IMR-90 (cell line): ENCODE measurements around the gene CUX1. TPM values are rescaled to one million over a fixed set of nuclear protein-coding genes. Genes with fewer than 3 reads are reported as not detected.

ENCODE experiments used
- ATAC-seq: fragments of 200-7000 bp; cut with Tn5 transposase; 2 replicates; pipeline ENCODE4 v1.9.1; 2020; ENCODE audit warnings: low read depth, mild to moderate bottlenecking, moderate library complexity
- BruUV-seq: library from RNA; stranded (reverse); fragments of 400-500 nt; replicated peaks from 2 replicates; lab custom pipeline; 2021; lab: Mats Ljungman, UMichigan
- CTCF ChIA-PET: fragments of 300-600 bp; formaldehyde crosslinking; extraction: SDS; loops from one replicate; lab custom pipeline; 2021; ENCODE audit warnings: antibody characterized with exemption; lab: Yijun Ruan, JAX
- POLR2A ChIA-PET: fragments of 300-600 bp; sonication (Branson Sonifier 250); formaldehyde crosslinking; loops from one replicate; lab custom pipeline; 2022; ENCODE audit warnings: antibody characterized with exemption; ENCODE audit not compliant: unreplicated experiment; lab: Charles Lee
- DNase-seq: peaks from one replicate; pipeline ENCODE4 v3.0.0; 2013
- H2AFZ ChIP-seq: replicated peaks from 2 replicates; pipeline ENCODE3; 2013; ENCODE audit warnings: low read length, mild to moderate bottlenecking; ENCODE audit not compliant: poor library complexity
- H2AK5ac ChIP-seq: 2 replicates; pipeline ENCODE4 v1.6.1; 2013; ENCODE audit warnings: low read depth, low read length, inconsistent platforms
- H2AK9ac ChIP-seq: replicated peaks from 2 replicates; pipeline ENCODE3; 2013; ENCODE audit warnings: mild to moderate bottlenecking, low read depth, low read length, moderate library complexity; ENCODE audit not compliant: poor library complexity
- H2BK120ac ChIP-seq: 2 replicates; pipeline ENCODE4 v1.6.1; 2013; ENCODE audit warnings: low read depth, low read length, inconsistent platforms
- H2BK15ac ChIP-seq: 3 replicates; pipeline ENCODE4 v1.6.1; 2013; ENCODE audit warnings: low read depth, low read length, inconsistent platforms
- H2BK20ac ChIP-seq: 2 replicates; pipeline ENCODE4 v1.6.1; 2013; ENCODE audit warnings: low read depth, mild to moderate bottlenecking, inconsistent platforms, low read length, moderate library complexity
- H2BK5ac ChIP-seq: 2 replicates; pipeline ENCODE4 v1.6.1; 2013; ENCODE audit warnings: mild to moderate bottlenecking, low read depth, low read length, inconsistent platforms; ENCODE audit not compliant: poor library complexity, severe bottlenecking
- H3K14ac ChIP-seq: replicated peaks from 2 replicates; pipeline ENCODE4 v1.6.1; 2013; ENCODE audit warnings: low read depth, low read length, inconsistent platforms
- H3K18ac ChIP-seq: 2 replicates; pipeline ENCODE4 v1.6.1; 2013; ENCODE audit warnings: low read depth, low read length, control low read depth
- H3K23ac ChIP-seq: 2 replicates; pipeline ENCODE4 v1.6.1; 2013; ENCODE audit warnings: low read depth, low read length, inconsistent platforms
- H3K27ac ChIP-seq: 2 replicates; pipeline ENCODE4 v1.5.1; 2013; ENCODE audit warnings: mild to moderate bottlenecking, control low read depth, low read length; ENCODE audit not compliant: insufficient read depth
- H3K27me3 ChIP-seq: 2 replicates; pipeline ENCODE4 v1.6.1; 2013; ENCODE audit warnings: low read length; ENCODE audit not compliant: control insufficient read depth, insufficient read depth
- H3K36me3 ChIP-seq: 2 replicates; pipeline ENCODE4 v1.6.1; 2013; ENCODE audit warnings: low read length, mixed read lengths; ENCODE audit not compliant: control insufficient read depth, insufficient read depth
- H3K4ac ChIP-seq: 2 replicates; pipeline ENCODE4 v1.6.1; 2013; ENCODE audit warnings: low read depth, low read length, inconsistent platforms
- H3K4me1 ChIP-seq: 2 replicates; pipeline ENCODE4 v1.6.1; 2013; ENCODE audit warnings: low read length, mixed read lengths; ENCODE audit not compliant: control insufficient read depth, insufficient read depth
- H3K4me2 ChIP-seq: 2 replicates; pipeline ENCODE4 v1.6.1; 2013; ENCODE audit warnings: low read depth, mild to moderate bottlenecking, control low read depth, low read length, moderate library complexity
- H3K4me3 ChIP-seq: 2 replicates; pipeline ENCODE4 v1.5.1; 2013; ENCODE audit warnings: low read depth, mild to moderate bottlenecking, control low read depth, low read length, moderate library complexity; ENCODE audit not compliant: insufficient read depth
- H3K56ac ChIP-seq: 2 replicates; pipeline ENCODE4 v1.6.1; 2013; ENCODE audit warnings: low read length, inconsistent platforms; ENCODE audit not compliant: insufficient read depth; ENCODE audit errors: extremely low read depth
- H3K79me1 ChIP-seq, 2 experiments: 2 replicates each; pipeline ENCODE4 v1.6.1; 2013; ENCODE audit warnings: low read length in 2 of 2, inconsistent platforms in 1 of 2, low read depth in 1 of 2
- H3K9ac ChIP-seq: 2 replicates; pipeline ENCODE4 v1.6.1; 2013; ENCODE audit warnings: low read depth, low read length, control low read depth
- H3K9me1 ChIP-seq: 2 replicates; pipeline ENCODE4 v1.6.1; 2013; ENCODE audit warnings: low read length, inconsistent platforms; ENCODE audit not compliant: insufficient read depth
- H3K9me3 ChIP-seq: 2 replicates; pipeline ENCODE4 v1.6.1; 2013; ENCODE audit warnings: low read length; ENCODE audit not compliant: control insufficient read depth, insufficient read depth
- H4K20me1 ChIP-seq: 2 replicates; pipeline ENCODE4 v1.6.1; 2013; ENCODE audit warnings: low read length, inconsistent platforms; ENCODE audit not compliant: insufficient read depth
- H4K5ac ChIP-seq: 2 replicates; pipeline ENCODE4 v1.6.1; 2013; ENCODE audit warnings: mild to moderate bottlenecking, low read depth, low read length, control low read depth
- H4K8ac ChIP-seq, 2 experiments: 2 replicates each; pipeline ENCODE4 v1.6.1; 2013; ENCODE audit warnings: low read depth in 2 of 2, low read length in 2 of 2, control low read depth in 1 of 2, inconsistent platforms in 1 of 2
- H4K91ac ChIP-seq: 2 replicates; pipeline ENCODE4 v1.6.1; 2013; ENCODE audit warnings: low read depth, low read length, inconsistent platforms; ENCODE audit not compliant: insufficient read depth
- BHLHE40 ChIP-seq: fragments of 150-350 bp; IDR thresholded peaks from 2 replicates; pipeline ENCODE4 v1.6.1; 2016; ENCODE audit warnings: mild to moderate bottlenecking, low read depth, low read length
- CEBPB ChIP-seq: IDR thresholded peaks from 2 replicates; pipeline ENCODE4 v1.6.1; 2012; ENCODE audit warnings: low read depth, low read length, improper control_type of control experiment
- CHD1 ChIP-seq: IDR thresholded peaks from 2 replicates; pipeline ENCODE4 v1.6.1; 2012; ENCODE audit warnings: low read depth, low read length, improper control_type of control experiment
- FOS ChIP-seq: fragments of 150-350 bp; IDR thresholded peaks from 2 replicates; pipeline ENCODE4 v1.6.1; 2016; ENCODE audit warnings: low read depth, low read length
- MXI1 ChIP-seq: IDR thresholded peaks from 2 replicates; pipeline ENCODE4 v1.6.1; 2012; ENCODE audit warnings: low read depth, mild to moderate bottlenecking, low read length, moderate library complexity, borderline replicate concordance
- NFE2L2 ChIP-seq: fragments of 150-350 bp; IDR thresholded peaks from 2 replicates; pipeline ENCODE4 v1.6.1; 2016; ENCODE audit warnings: low read depth, mild to moderate bottlenecking, low read length
- POLR2A ChIP-seq: IDR thresholded peaks from 2 replicates; pipeline ENCODE4 v1.6.1; 2012; ENCODE audit warnings: mild to moderate bottlenecking, low read depth, low read length
- RAD21 ChIP-seq: IDR thresholded peaks from 2 replicates; pipeline ENCODE4 v1.6.1; 2012; ENCODE audit warnings: low read length, improper control_type of control experiment
- RCOR1 ChIP-seq: IDR thresholded peaks from 2 replicates; pipeline ENCODE4 v1.6.1; 2012; ENCODE audit warnings: mild to moderate bottlenecking, low read length, improper control_type of control experiment; ENCODE audit not compliant: insufficient replicate concordance
- RFX5 ChIP-seq: IDR thresholded peaks from 2 replicates; pipeline ENCODE4 v1.8.0; 2012; ENCODE audit warnings: low read depth, mild to moderate bottlenecking, low read length, moderate library complexity
- SMC3 ChIP-seq: fragments of 150-350 bp; IDR thresholded peaks from 2 replicates; pipeline ENCODE4 v1.6.1; 2016; ENCODE audit warnings: low read depth, mild to moderate bottlenecking, antibody characterized with exemption, low read length, moderate library complexity
- WGBS, 2 experiments: methylation state at CpG; one replicate each; pipeline versions ENCODE4 v1.1.5 to v1.1.7; 2013; ENCODE audit warnings: missing lambda C conversion rate in 2 of 2; ENCODE audit not compliant: insufficient read length in 1 of 2; ENCODE audit errors: extremely low coverage in 2 of 2; 5-methylcytosine and 5-hydroxymethylcytosine counted together
- dilution Hi-C: fragments of 300-500 bp; cut with HindIII; formaldehyde crosslinking; loops from one replicate; pipeline ENCODE4 v1.14.3; 2018; ENCODE audit warnings: low sequenced_read_pairs; ENCODE audit not compliant: unreplicated experiment
- in situ Hi-C: fragments of 300-500 bp; cut with MboI; formaldehyde crosslinking; loops from 3 replicates; pipeline ENCODE4 v1.14.3; 2019; ENCODE audit warnings: low sequenced_read_pairs, inconsistent platforms, mixed read lengths
- intact Hi-C: fragments of 100-400 bp; cut with micrococcal nuclease; formaldehyde crosslinking; loops from 2 replicates; pipeline ENCODE4 v1.10.0; 2022
- polyA plus RNA-seq, 3 experiments: library from polyadenylated mRNA; depleted of rRNA; stranded (reverse); fragments of >200 nt; gene quantifications; 2 replicates each; pipeline ENCODE4 v1.2.3, GENCODE V29; 2012; ENCODE audit warnings: low replicate concordance in 1 of 3
- total RNA-seq: library from RNA; depleted of rRNA; stranded (reverse); fragments of >200 nt; gene quantifications from 2 replicates; pipeline ENCODE4 v1.2.3, GENCODE V29; 2012
- TF ChIP-seq, protein P1 (sequence below): fragments of 150-350 bp; IDR thresholded peaks from 2 replicates; pipeline ENCODE4 v1.6.1; 2016; ENCODE audit warnings: low read depth, mild to moderate bottlenecking, low read length, moderate library complexity, borderline replicate concordance
- TF ChIP-seq, protein P2 (sequence below): conservative IDR thresholded peaks from 2 replicates; pipeline ENCODE4 v1.5.1; 2012; ENCODE audit warnings: mild to moderate bottlenecking, low read depth, low read length, improper control_type of control experiment

Gene CUX1
- total and polyA plus RNA-seq, 2 of the 4 experiments (the other 2 are of a cell fraction): 19.7 to 46.4 TPM

DNA sequence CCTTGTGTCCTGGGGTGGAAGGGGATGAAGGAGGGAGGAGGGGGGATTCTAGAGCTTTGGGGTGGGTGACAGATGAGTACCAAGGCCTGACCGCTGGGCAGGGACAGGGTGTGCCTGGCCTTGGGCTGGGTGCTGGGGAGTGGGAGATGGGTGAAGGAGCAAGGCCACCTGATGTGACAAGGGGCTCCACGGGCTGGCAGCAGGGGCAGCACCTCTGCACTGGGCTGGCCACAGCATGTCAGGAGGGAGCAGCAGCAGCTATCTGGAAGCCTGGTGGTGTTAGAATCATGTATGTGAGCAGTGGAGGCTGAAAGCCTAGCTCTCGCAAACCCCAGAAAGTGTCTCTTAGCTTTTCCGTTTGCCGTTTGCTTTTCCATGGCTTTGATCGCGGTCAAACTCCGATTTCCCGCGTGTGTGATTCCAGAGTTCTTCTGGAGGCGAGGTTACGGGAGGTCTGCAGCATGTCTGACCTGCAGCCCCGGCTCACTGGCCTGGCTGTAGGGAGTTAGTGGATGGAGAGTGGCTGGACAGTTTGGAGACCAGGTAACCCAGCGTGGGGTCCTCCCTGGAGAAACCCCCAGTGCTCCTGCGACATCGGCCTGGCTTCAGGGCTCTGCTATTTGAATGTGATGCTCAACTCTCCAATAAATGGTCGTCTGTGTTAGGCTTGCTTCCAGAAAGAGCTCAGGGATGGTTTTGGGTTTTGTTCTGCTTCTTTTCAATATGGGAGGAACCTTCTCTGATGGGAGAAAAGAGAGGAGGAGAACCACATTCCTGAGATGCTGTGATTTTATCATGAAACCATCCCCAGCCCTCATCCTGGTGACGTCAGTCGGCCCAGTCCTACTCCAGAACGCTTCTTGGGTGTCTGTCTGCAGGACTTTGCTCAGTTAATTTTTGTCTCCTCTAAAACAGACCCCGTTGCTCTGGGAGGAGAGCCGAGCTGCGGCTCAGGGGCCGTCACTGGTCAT is 105.5 kb downstream of the CUX1 start:
- Histone ChIP-seq H3K4me3 (no peak overlapping the region), H3K27ac (peak overlapping the region; percentile 44), H2BK15ac (peak overlapping the region; percentile 5; the same call in 2 of the 3 replicates), H3K79me1 (peaks cover 52 to 81% of the 10 kb centered on the region in 2 experiments), H2AK5ac (peak overlapping the region; percentile 94), H4K5ac (peak overlapping the region; percentile 46), H3K36me3 (peaks cover 17% of the 10 kb centered on the region), H2BK120ac (peak overlapping the region; percentile 88), H3K27me3 (no peaks in the 10 kb centered on the region), H4K20me1 (peaks cover 20% of the 10 kb centered on the region), H3K9ac (peak overlapping the region; percentile 7; the same call in 1 of the 2 replicates), H3K23ac (peak overlapping the region; percentile 66), H2AFZ (peak overlapping the region; percentile 46), H2BK5ac (peak overlapping the region; percentile 74), H3K56ac (no peak overlapping the region; the same call in 1 of the 2 replicates), H3K18ac (peak overlapping the region; percentile 62), H2AK9ac (peak overlapping the region; percentile 52), H3K4me2 (no peak overlapping the region; the same call in 1 of the 2 replicates), H3K4ac (peak overlapping the region; percentile 88), H4K91ac (peak overlapping the region; percentile 83), H3K4me1 (peaks cover 20% of the 10 kb centered on the region), H4K8ac (peak overlapping the region; percentile 83 to 89), H3K9me1 (peaks cover 29% of the 10 kb centered on the region), H3K9me3 (no peaks in the 10 kb centered on the region), H2BK20ac (peak overlapping the region; percentile 86), H3K14ac (peak overlapping the region; percentile 91)
- BruUV-seq: no TSS peak
- DNase-seq (peak; percentile 55), ATAC-seq (peak; percentile 27)
- WGBS, 2 experiments: 91% methylated on average over 10 of the region's 24 CpGs; no CpG with 5 or more reads in 1 of the 2 experiments
- CTCF ChIA-PET: no interaction called here
- in situ Hi-C loops: no loop called here
- POLR2A ChIA-PET: no interaction called here
- dilution Hi-C loops: no loop called here
- intact Hi-C loops: loop anchor here (5.0 to 10.0 kb wide), 2 partner anchors 41 to 122 kb away; no protein-coding TSS in a partner anchor
- TF ChIP-seq, protein P1, sequence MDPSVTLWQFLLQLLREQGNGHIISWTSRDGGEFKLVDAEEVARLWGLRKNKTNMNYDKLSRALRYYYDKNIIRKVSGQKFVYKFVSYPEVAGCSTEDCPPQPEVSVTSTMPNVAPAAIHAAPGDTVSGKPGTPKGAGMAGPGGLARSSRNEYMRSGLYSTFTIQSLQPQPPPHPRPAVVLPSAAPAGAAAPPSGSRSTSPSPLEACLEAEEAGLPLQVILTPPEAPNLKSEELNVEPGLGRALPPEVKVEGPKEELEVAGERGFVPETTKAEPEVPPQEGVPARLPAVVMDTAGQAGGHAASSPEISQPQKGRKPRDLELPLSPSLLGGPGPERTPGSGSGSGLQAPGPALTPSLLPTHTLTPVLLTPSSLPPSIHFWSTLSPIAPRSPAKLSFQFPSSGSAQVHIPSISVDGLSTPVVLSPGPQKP: no peak
- no peak for TF ChIP-seq MXI1
- TF ChIP-seq RFX5: no peak
- TF ChIP-seq SMC3: no peak
- TF ChIP-seq RCOR1: no peak
- no peak for TF ChIP-seq RAD21
- TF ChIP-seq, protein P2, sequence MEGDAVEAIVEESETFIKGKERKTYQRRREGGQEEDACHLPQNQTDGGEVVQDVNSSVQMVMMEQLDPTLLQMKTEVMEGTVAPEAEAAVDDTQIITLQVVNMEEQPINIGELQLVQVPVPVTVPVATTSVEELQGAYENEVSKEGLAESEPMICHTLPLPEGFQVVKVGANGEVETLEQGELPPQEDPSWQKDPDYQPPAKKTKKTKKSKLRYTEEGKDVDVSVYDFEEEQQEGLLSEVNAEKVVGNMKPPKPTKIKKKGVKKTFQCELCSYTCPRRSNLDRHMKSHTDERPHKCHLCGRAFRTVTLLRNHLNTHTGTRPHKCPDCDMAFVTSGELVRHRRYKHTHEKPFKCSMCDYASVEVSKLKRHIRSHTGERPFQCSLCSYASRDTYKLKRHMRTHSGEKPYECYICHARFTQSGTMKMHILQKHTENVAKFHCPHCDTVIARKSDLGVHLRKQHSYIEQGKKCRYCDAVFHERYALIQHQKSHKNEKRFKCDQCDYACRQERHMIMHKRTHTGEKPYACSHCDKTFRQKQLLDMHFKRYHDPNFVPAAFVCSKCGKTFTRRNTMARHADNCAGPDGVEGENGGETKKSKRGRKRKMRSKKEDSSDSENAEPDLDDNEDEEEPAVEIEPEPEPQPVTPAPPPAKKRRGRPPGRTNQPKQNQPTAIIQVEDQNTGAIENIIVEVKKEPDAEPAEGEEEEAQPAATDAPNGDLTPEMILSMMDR: no peak
- no peak for TF ChIP-seq NFE2L2
- TF ChIP-seq FOS: no peak
- no peak for TF ChIP-seq CEBPB
- no peak for TF ChIP-seq CHD1
- TF ChIP-seq POLR2A: no peak
- TF ChIP-seq BHLHE40: no peak
